HAP-1 (cell line): Measurements from ENCODE around the gene ZMYM1.
"Not testable (repeated sequence)": the region's sequence is repeated elsewhere in the genome, so short reads cannot be mapped to it uniquely, and the experiment has no call there.

Experiments
- DNase-seq, 2 experiments: peaks; one replicate each; pipeline ENCODE4 v3.0.0-alpha.2; 2016 to 2020; ENCODE audit warnings: low spot score in 2 of 2
- H3K27me3 ChIP-seq: fragments of 250-450 bp; sonication (Bioruptor Pico); 2 replicates; pipeline ENCODE4 v1.5.1; 2020; ENCODE audit warnings: low read depth, mild to moderate bottlenecking, moderate library complexity
- H3K36me3 ChIP-seq: fragments of 250-450 bp; sonication (Bioruptor Pico); replicated peaks from 2 replicates; pipeline ENCODE4 v1.5.1; 2020; ENCODE audit warnings: mild to moderate bottlenecking
- H3K4me1 ChIP-seq: fragments of 250-450 bp; sonication (Bioruptor Pico); 2 replicates; pipeline ENCODE4 v1.5.1; 2020; ENCODE audit warnings: mild to moderate bottlenecking
- H3K4me3 ChIP-seq: fragments of 250-450 bp; sonication (Bioruptor Pico); 2 replicates; pipeline ENCODE4 v1.5.1; 2020; ENCODE audit warnings: mild to moderate bottlenecking, moderate library complexity
- H3K9me3 ChIP-seq: fragments of 250-450 bp; sonication (Bioruptor Pico); 2 replicates; pipeline ENCODE4 v1.5.1; 2020; ENCODE audit warnings: mild to moderate bottlenecking, moderate library complexity
- in situ Hi-C: fragments of 300-500 bp; cut with MboI; formaldehyde crosslinking; loops from 3 replicates; pipeline ENCODE4 v1.14.3; 2020; ENCODE audit warnings: low sequenced_read_pairs, inconsistent platforms, mixed read lengths

Gene ZMYM1

GRCh38 chr1:35112668-35113067, 33.5 kb downstream of the ZMYM1 start:
- no peaks in the 10 kb centered on the region for H3K4me1 ChIP-seq
- H3K27me3 ChIP-seq, result no peaks in the 10 kb centered on the region
- no peak overlapping the region for H3K4me3 ChIP-seq
- in situ Hi-C loops, result no loop called here
- H3K9me3 ChIP-seq, result no peaks in the 10 kb centered on the region
- DNase-seq, result no peak
- peaks cover 17% of the 10 kb centered on the region for H3K36me3 ChIP-seq

DNA sequence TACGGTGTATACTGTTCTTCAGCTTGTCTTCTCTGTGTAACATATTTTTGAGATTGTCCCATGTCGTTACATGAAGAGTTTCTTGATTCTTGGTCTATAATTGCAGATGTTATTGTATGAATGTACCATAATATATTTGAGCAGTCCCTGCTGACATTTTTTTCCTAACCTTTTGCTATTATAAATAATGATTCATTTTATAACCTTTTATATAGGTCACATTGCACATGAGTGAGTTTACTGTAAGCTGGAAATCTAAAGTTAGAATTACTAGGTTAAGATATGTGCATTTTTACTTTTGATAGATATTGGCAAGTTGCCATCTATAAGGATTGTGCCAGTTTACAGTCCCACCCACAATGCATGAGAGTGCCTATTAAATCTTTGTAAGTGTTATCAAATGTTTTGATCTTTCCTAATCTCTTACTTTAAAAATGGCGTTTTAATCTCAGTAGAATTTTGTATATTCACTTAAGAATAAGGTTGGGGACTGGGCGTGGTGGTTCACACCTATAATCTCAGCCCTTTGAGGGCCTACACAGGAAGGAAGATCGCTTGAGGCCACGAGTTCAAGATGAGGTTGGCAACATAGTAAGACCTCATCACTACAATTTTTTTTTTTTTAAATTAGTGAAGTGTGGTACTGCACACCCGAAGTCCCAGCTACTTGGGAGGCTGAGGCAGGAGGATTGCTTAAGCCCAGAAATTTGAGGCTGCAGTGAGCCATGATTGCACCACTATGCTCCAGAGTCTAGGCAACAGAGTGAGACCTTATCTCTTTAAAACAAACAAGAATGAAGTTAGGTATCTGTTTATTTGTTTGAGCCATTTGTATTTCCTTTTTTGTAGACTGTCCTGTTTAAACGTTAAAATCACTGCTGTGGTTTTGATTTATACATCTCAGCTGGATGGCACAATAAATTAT, 36.5 kb downstream of the ZMYM1 start:
- H3K9me3 ChIP-seq, result no peaks in the 10 kb centered on the region
- H3K36me3 ChIP-seq, result peaks cover 14% of the 10 kb centered on the region
- H3K4me3 ChIP-seq, result no peak overlapping the region
- in situ Hi-C loops, result no loop called here
- no peaks in the 10 kb centered on the region for H3K27me3 ChIP-seq
- H3K4me1 ChIP-seq, result no peaks in the 10 kb centered on the region
- DNase-seq, result no peak

DNA sequence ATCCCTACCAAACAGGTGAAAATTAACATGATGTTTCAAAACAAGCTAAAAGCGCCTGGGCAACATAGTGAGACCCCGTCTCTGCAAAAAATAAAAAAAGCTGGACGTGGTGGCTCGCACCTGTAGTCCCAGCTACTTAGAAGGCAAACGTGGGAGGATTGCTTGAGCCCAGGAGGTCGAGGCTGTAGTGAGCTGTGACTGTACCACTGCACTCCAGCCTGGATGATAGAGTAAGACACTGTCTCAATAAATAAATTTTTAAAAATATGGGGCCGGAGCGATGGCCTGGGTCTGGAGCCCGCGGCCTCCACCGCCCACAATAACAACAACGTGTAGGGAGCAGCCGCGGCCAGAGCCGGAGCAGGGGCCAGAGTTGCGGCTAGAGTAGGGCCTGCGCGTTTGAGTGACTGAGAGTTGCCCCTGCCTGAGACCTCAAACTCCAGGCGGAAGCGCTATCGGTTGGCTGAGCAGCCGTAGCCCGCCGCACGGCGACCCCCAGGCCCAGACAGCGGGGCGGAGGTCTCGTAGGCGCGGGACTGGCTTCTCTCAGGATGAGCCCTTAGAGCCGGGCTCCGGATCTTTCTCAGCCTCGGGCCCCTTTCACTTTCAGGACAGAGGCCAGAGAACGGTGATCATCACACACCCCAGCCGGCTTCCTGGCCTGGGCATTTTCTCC, 41.4 kb downstream of the ZMYM1 start:
- H3K4me1 ChIP-seq, result no peaks in the 10 kb centered on the region
- H3K9me3 ChIP-seq, result no peaks in the 10 kb centered on the region
- no peak for DNase-seq
- in situ Hi-C loops, result no loop called here
- no peaks in the 10 kb centered on the region for H3K27me3 ChIP-seq
- no peaks in the 10 kb centered on the region; the same call in 1 of the 2 replicates for H3K36me3 ChIP-seq
- H3K4me3 ChIP-seq, result no peak overlapping the region

GRCh38 chr1:35122311-35122710, 43.1 kb downstream of the ZMYM1 start:
- Histone ChIP-seq H3K27me3 (no peaks in the 10 kb centered on the region), H3K36me3 (no peaks in the 10 kb centered on the region), H3K4me1 (no peaks in the 10 kb centered on the region), H3K9me3 (no peaks in the 10 kb centered on the region), H3K4me3 (no peak overlapping the region)
- DNase-seq, result no peak
- in situ Hi-C loops, result no loop called here

DNA sequence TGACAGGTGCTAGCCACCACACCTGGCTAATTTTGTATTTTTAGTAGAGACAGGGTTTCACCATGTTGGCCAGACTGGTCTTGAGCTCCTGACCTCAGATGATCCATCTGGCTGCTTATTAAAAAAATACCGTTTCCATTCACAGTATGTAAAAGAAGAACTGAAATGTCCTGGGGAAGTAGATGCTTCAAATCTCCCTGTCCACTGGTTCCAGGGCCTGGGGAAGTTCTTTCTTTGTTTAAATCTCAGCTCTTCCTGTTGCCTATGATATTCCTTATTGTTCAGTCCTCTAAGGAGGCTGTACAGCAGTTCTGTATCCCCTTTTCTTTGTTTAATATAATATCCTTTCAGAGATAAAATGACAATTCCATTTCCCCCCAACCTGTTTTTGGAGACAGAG, 47.4 kb downstream of the ZMYM1 start:
- in situ Hi-C loops, result no loop called here
- Histone ChIP-seq H3K9me3 (no peaks in the 10 kb centered on the region), H3K4me1 (no peaks in the 10 kb centered on the region), H3K27me3 (no peaks in the 10 kb centered on the region), H3K4me3 (no peak overlapping the region), H3K36me3 (no peaks in the 10 kb centered on the region)
- DNase-seq, result no peak

- no peak for DNase-seq
- H3K36me3 ChIP-seq, result no peaks in the 10 kb centered on the region
Measured at GRCh38 chr1:35129080-35129479, 49.9 kb downstream of the ZMYM1 start.

DNA sequence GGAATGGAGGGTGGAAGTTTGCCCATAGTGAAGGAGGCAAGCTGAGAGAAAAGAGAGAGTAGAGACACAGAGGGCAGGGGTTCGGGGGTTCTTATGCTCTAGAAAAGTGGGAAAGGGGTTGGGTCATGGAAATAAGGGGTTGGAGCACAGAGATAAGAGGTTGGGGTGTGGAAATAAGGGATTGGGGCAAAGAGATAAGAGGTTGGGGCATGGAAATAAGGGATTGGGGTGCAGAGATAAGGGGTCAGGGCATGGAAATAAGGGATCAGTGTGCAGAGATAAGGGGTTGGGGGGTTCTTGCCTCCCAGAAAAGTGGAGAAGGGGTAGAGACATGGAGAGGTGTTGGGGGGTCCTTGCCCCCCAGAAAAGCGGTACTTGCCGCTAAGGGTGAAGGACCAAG, 57.6 kb downstream of the ZMYM1 start:
- H3K36me3 ChIP-seq, result no peaks in the 10 kb centered on the region
- no peaks in the 10 kb centered on the region for H3K27me3 ChIP-seq
- no peaks in the 10 kb centered on the region for H3K4me1 ChIP-seq
- no peak for DNase-seq
- no peak overlapping the region for H3K4me3 ChIP-seq
- in situ Hi-C loops, result no loop called here
- no peaks in the 10 kb centered on the region for H3K9me3 ChIP-seq

More at GRCh38 chr1:35129080-35129479, 49.9 kb downstream of the ZMYM1 start:
- in situ Hi-C loops, result no loop called here
- Histone ChIP-seq H3K4me1 (no peaks in the 10 kb centered on the region), H3K27me3 (no peaks in the 10 kb centered on the region), H3K9me3 (no peaks in the 10 kb centered on the region), H3K4me3 (no peak overlapping the region)

GRCh38 chr1:35137590-35137989, 58.4 kb downstream of the ZMYM1 start:
- H3K36me3 ChIP-seq, H3K4me3 ChIP-seq, H3K27me3 ChIP-seq, DNase-seq, H3K9me3 ChIP-seq, H3K4me1 ChIP-seq, in situ Hi-C loops: not testable (repeated sequence)

DNA sequence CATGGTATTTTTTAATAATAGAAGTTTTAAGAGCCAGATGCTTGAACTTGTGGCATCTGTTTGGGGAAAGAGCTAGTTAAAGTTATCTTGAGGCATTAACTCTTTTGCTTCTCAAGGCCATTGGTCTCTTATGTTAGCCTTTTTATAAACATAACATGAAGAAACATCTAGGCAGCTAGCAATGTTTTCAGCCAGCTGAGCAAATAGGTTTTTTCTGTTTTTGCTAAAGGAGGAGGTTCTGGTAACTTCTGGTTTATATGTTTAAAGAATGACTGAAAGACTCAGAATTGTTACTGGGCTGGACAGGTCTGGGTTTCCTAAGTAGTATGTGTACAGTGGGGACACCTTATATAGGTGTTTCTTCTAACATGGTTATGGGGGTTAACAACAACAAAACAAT, 63.1 kb downstream of the ZMYM1 start:
- in situ Hi-C loops, H3K36me3 ChIP-seq, H3K9me3 ChIP-seq, H3K4me3 ChIP-seq, DNase-seq, H3K27me3 ChIP-seq, H3K4me1 ChIP-seq: not testable (repeated sequence)

DNA sequence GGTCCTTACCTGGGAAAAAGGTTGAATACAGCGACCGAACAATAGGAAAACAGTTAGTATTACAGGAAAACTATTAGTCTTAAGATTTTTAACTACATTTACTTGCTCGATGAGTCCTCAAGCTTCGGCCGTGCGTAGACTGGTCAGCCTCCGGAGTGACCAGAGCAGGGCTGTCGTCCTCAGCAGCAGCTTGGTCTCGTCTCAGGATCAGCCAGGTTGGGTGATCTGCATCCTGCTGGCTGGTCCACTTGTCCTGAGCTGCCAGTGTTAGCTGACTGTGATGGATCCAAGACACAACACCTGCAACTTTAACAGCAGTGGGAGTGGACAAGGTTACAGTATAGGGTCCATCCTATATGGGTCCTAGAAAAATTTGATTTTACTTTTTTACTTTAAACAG, 63.5 kb downstream of the ZMYM1 start:
- H3K4me3 ChIP-seq, H3K4me1 ChIP-seq, H3K27me3 ChIP-seq, H3K36me3 ChIP-seq, H3K9me3 ChIP-seq, DNase-seq, in situ Hi-C loops: not testable (repeated sequence)

- Histone ChIP-seq H3K9me3 (no peaks in the 10 kb centered on the region), H3K27me3 (no peaks in the 10 kb centered on the region; the same call in 1 of the 2 replicates), H3K36me3 (no peaks in the 10 kb centered on the region), H3K4me1 (no peaks in the 10 kb centered on the region), H3K4me3 (no peak overlapping the region)
- DNase-seq, result no peak
- in situ Hi-C loops, result no loop called here
Measured at GRCh38 chr1:35143737-35144508, 64.7 kb downstream of the ZMYM1 start.

GRCh38 chr1:35145892-35146549, 66.8 kb downstream of the ZMYM1 start:
- DNase-seq, H3K4me3 ChIP-seq, H3K27me3 ChIP-seq, H3K9me3 ChIP-seq, H3K4me1 ChIP-seq, in situ Hi-C loops, H3K36me3 ChIP-seq: not testable (repeated sequence)

- no peaks in the 10 kb centered on the region for H3K4me1 ChIP-seq
- no peak overlapping the region for H3K4me3 ChIP-seq
- no peak for DNase-seq
- no peaks in the 10 kb centered on the region; the same call in 1 of the 2 replicates for H3K27me3 ChIP-seq
- no peaks in the 10 kb centered on the region for H3K36me3 ChIP-seq
- in situ Hi-C loops, result no loop called here
- no peaks in the 10 kb centered on the region for H3K9me3 ChIP-seq
Measured at GRCh38 chr1:35151220-35151619, 72.0 kb downstream of the ZMYM1 start.
